GOT3 (cell line): Measurements from ENCODE around the gene PRPF38A.

ENCODE experiments used
- DNase-seq: peaks from one replicate; lab custom pipeline; 2025; ENCODE audit warnings: mixed read lengths; lab: John Stamatoyannopoulos, UW

PRPF38A gene

DNA sequence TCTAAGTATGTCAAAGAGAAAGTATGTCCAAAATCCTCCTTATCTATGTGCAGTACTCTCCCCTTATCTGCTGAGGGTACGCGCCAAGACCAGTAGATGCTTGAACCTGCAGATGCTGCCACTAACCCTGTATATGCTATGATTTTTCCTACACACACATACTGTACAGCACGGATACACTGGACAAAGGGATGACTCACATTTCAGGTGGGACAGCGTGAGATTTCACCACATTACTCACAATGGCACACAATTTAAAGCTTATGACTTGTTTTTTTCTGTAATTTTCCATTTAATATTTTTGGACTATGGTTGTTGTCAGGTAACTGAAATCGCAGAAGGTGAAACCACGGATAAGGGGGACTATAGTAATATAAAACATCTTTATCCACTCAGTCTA lies 4.3 kb upstream of the PRPF38A start:
- no peak for DNase-seq

DNA sequence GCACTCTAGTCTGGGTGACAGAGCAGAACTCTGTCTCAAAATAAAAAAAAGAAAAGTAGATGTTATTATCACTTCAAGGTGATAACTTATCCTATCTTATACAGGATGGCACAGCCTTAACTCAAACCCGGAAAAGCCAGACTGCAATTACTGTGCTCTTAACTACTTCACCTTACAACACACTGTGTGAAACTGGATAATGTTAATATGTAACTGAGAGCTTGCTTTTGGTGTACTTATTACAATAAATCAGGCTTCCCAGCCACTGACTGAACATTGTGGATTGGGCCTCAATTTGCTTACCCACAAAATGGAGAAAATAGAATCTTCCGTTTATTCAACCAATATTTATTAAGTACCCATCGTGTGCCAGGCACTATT lies 1.6 kb upstream of the PRPF38A start:
- DNase-seq: no peak

DNA sequence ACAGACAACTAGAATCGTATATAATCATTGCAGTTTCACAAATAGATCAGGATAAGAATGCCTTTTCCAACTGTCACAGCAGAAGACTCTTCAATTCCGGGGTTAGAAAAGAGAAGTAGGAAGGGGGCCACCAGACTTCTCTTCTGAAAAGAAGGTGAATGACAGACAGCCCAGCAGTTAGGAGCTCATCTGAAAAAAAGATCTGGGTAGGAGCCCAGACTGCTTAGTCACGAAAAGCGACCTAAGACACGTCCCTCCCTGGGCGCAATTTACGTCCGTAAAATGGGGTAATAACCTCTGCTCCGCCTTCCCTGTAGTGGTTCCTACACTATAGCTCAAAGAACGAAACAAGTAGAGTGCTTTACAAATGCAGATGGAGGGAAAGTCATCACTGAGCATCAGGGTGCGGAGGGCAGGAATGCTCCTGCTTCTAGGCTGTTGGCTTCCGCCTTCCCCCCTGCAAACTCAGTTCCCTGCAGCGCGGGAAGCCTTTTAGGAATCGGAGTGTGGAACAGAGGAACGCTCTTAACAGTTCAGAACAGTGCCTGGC lies 761 bp upstream of the PRPF38A start:
- DNase-seq: no peak

DNA sequence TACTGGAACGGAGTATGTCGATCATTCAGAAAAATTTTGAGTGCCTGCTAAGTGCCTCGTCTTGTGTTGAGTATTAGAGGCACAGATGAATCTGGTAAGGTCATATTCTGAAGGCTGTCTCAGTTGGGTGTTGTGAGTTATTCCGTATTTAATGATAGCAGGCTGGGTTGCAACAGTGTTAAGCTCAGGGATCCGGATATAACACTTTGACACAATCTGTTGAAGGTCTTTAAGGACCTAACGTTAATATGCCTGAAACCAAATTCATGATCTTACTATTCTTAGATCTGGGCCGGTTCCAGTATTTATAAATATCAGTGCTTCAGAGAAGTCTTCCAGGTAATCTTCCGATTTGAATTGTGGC lies 555 bp downstream of the PRPF38A start:
- no peak for DNase-seq

- no peak for DNase-seq
Measured at GRCh38 chr1:52413410-52413989, 9.1 kb downstream of the PRPF38A start.

DNA sequence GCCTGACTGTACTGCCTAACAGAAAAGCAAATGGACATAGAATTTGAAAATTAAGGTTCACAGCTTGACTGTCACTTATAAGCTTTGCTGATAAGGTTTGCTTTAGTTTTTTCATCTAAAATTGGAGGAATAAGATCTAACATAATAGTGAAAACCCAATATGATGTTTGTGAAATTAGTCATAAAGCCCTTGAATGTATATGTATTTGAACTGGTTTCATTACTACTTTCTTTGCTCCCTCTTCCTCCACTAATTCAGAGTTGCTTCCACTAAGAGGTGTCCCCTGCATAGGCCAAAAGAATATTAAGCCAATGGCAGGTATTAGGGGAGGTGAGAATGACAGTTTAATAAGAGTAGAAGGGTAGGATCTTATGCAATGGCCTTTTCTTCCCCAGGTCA lies 10.5 kb downstream of the PRPF38A start:
- DNase-seq: no peak

DNA sequence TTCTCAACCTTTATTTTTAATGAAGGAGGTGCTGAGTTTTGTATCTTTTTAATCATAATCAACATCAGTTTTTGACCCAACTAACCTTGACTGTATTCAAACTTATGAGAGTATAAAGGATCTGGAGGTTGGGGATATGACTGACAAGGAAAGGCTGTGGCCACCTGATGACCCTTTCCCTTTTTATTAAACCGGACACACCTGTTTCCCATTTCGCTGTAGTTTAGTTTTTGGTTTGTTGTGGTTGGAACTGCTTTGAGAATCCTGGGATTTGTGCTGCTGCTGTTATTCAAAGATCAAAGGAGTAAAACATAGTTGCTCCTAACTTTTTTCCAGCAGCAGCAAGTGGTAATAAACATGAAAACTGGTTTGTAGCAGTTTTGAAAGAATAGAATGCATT lies 12.4 kb downstream of the PRPF38A start:
- DNase-seq: no peak

- no peak for DNase-seq
Measured at GRCh38 chr1:52420713-52421112, 16.3 kb downstream of the PRPF38A start.

DNA sequence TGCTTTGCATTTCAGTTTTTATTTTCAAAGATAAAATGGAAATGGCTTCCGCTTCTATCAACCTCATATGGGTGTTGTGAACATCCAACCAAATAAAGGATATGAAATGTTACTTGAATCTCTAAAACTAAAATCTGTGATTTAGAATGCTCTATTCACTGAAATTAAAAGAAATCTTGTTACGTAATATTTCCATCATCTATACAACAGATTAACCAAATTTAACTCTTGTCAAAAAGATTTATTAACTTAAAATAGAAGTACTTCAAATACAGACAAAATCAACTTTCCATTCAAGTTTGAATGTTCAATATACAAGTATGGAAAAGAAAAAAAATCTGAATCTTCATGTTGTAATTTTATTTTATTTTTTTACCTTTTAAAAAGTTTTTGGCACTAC lies 18.7 kb downstream of the PRPF38A start:
- no peak for DNase-seq

DNA sequence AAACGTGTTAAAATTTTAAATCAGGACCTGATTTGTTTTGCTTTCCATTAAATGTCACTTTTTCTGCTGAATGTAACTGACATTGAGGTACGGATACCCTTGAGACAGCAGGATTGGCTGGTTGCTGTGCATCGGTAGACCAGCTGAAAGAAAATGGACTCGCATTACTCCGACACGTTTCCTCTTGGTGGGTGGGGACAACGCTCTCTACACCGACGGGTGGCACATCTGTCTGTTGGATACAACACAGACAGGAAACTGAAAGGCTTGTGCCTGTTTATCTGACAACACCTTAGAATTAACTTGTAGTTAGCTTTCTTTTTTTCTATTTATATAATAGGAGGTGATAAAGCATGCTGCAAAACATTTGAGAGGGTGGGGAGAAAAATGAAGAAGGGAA lies 19.4 kb downstream of the PRPF38A start:
- DNase-seq: no peak

GRCh38 chr1:52424231-52424636 lies 19.8 kb downstream of the PRPF38A start:
- DNase-seq: no peak

GRCh38 chr1:52424813-52425212 lies 20.4 kb downstream of the PRPF38A start:
- no peak for DNase-seq

- no peak for DNase-seq
Measured at GRCh38 chr1:52426371-52426770, 22.0 kb downstream of the PRPF38A start.

DNA sequence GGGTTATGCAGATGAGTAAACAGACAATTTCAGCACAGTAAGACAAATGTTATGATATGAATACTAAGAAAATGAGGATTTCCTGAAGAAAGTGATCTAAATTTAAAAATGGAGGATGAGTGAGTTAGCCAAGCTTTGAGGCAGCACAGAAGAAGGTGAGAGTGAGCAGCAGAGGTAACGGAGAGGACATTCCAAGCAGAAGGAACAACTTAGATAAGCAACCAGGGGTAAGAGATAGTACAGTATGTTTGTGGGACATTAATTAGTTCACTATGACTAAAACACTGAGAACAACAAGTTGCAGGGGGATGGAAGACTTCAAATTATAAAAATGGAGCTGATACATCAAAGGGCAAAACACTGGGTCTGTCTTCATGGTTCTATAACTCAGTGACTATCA lies 22.8 kb downstream of the PRPF38A start:
- DNase-seq: no peak

GRCh38 chr1:52432807-52433206 lies 28.4 kb downstream of the PRPF38A start:
- no peak for DNase-seq

- no peak for DNase-seq
Measured at GRCh38 chr1:52435211-52435610, 30.8 kb downstream of the PRPF38A start.

DNA sequence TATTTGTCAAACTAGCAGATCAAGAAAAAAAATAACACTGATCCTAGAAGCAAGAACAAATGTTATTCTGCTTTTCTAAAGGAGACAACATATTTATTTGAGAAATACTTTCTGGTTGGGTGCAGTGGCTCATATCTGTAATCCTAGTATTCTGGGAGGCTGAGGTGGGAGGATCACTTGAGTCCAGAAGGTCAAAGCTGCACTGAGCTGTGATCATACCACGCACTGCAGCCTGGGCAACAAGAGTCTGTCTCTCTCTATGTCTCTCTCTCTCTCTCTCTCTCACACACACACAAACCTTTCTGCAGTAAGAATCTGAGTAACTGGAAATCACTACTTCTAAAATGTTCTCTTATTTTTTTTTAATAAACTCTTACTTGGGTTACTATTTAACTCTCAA lies 31.2 kb downstream of the PRPF38A start:
- no peak for DNase-seq

DNA sequence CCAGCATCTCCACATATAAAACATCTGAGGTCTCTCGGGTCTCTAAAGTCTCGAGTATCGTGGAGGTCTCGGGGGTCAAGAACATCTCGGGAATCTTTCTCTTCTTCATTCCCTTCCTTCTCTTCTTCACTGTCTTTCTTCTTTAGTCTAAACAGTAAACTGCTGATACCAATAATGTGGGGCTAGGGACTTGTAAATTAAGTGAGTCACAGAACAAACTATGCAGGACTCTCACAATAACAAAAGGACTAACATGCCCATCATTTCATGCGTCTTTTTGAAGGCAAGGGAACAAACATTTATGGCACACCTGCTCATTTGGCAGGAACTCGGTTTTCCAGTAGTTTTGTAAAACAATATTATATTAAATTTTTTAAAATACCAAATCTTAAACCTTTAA lies 32.4 kb downstream of the PRPF38A start:
- DNase-seq: no peak

- no peak for DNase-seq
Measured at GRCh38 chr1:52439976-52440375, 35.6 kb downstream of the PRPF38A start.

GRCh38 chr1:52444463-52444862 lies 40.1 kb downstream of the PRPF38A start:
- no peak for DNase-seq

GRCh38 chr1:52454127-52454526 lies 49.7 kb downstream of the PRPF38A start:
- no peak for DNase-seq

DNA sequence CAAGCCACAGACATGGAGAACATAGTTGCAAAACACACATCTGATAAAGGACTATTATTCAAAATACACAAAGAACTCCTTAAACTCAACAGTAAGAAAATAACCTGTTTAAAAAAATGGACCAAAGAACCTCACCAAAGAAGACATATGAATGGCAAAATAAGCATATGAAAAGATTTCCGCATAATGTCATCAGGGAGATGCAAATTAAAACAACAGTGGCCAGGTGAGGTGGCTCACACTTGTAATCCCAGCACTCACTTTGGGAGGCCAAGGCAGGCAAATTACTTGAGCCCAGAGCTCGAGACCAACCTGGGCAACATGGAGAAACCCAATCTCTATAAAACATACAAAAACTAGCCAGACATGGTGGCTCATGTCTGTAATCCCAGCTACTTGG lies 50.4 kb downstream of the PRPF38A start:
- DNase-seq: no peak

DNA sequence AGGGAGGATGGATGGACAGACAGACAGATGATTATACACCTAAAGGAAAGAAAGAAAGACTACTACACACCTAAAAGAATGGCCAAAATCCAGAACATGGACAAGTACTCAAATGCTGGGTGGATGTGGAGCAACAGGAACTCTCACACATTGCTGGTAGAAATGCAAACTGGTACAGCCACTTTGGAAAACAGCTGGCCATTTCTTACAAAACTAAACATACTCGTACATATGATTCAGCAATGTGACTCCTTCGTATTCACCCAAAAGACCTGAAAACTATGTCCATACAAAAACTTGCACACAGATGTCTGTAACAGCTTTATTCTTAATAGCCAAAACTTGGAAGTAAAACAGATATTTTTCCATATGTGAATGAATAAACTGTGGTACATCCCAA lies 51.3 kb downstream of the PRPF38A start:
- no peak for DNase-seq

DNA sequence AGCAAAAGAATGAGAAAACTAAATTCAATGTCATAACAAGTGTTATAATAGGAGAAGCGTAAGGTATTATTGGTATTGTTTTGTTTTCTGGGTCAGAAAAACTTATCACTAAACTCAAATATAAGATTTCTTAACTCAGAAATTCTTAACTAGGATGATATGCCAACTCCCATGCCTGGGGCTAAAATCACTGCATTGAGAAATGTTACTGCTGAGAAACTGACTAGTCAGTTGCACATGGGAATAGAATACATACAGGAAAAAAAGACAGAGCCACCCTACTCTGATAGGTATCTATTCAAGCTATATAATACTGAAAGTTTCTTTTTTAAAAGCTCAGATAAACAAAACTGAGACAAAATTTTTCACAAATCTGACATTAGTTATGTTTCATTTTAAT lies 56.3 kb downstream of the PRPF38A start:
- no peak for DNase-seq

DNA sequence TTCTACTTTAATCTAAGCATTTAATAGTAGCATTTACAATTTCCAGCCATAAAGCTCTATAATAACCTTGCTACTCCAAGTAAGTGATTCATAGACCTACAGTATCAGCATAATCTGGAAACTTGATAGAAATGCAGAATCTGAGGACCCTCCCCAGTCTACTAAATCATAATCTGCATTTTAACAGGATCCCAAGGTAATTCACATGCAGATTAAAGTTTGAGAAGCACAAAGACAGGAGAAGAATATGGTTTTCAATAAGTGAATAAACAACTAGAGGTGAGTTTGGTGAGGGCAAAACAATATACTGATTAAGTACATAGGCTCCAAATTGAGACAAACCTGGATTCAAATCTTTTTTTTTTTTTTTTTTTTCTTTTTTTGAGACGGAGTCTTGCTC lies 57.4 kb downstream of the PRPF38A start:
- DNase-seq: no peak
